Measurements from ENCODE around the gene HINT2.
A peak's percentile ranks its signal among the peaks of the same experiment; 100 is the strongest.

HINT2 gene

DNA sequence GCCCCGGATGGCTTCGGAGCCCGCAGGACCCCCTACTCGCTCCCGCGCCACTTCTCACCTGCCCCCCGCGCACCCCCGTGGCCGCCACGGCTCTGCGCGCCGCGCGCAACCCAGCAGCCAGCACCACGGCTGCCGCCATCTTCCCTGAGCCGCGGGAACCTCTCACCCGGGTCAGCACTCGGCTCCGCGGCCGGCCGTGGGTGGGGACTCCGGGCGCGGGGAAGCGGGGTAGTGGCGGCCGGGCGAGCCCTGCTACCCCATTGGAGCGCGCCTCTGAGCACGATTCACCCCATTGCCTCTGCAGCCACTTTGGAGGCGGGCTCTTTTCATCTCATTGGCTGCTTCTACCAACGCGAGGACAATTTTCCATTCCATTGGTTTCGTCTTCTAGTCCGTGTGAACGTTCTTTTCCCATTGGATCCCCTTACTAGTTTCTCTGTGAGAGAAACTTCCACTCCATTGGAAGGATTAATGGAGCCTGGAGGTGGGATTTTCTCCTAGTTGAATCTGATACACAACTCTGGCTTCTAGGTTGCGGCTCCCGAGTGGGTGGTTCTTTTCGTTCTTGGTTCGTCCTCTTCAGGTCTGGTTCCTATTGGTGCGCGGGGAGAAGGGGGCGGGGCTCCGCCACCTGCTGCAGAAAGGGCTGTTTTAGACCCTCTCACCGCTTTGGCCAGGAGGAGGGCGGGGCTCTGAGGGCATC is at the start of gene HINT2:
Gene HINT2, minus strand, starts transcription at position 202 of the 703 bp plus-strand sequence. Its CDS starts 63 bp downstream, at position 139.
- no peaks in the 10 kb centered on the region for H3K36me3 Mint-ChIP-seq
- no peaks in the 10 kb centered on the region for H3K9me3 Mint-ChIP-seq (ENCODE audit: low read depth)
- H3K27me3 Mint-ChIP-seq = no peaks in the 10 kb centered on the region
- peaks cover 39% of the 10 kb centered on the region for H3K4me1 Mint-ChIP-seq (ENCODE audit: low read depth)
- H3K4me3 Mint-ChIP-seq = peak within 1 kb of the TSS; percentile 98
- H3K27ac Mint-ChIP-seq = peak within 1 kb of the TSS; percentile 99

DNA sequence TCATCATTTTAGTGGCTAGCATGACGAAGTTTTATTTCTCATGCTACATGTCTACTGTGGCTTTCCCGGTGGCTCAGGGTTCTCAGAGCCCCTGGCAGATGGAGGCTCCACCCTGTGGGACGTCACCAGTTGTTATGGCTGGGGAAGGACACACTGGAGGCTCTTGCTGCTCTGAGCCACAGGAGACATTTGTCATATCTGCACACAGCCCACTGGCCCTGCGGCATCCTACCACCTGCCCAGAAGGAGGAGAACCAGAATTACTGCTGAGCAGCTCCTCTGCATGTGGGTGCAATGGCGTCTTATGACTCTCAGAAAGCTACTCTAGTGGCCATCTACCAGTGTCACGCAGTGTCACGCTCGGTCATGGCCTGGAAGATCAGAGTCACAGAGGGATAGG is 48.7 kb upstream of the HINT2 start:
- H3K9me3 Mint-ChIP-seq (ENCODE audit: low read depth) = no peaks in the 10 kb centered on the region
- no peak overlapping the region for H3K4me3 Mint-ChIP-seq
- H3K27ac Mint-ChIP-seq = no peak overlapping the region
- H3K27me3 Mint-ChIP-seq = peaks cover 12% of the 10 kb centered on the region
- no peaks in the 10 kb centered on the region for H3K36me3 Mint-ChIP-seq
- H3K4me1 Mint-ChIP-seq (ENCODE audit: low read depth) = no peaks in the 10 kb centered on the region

DNA sequence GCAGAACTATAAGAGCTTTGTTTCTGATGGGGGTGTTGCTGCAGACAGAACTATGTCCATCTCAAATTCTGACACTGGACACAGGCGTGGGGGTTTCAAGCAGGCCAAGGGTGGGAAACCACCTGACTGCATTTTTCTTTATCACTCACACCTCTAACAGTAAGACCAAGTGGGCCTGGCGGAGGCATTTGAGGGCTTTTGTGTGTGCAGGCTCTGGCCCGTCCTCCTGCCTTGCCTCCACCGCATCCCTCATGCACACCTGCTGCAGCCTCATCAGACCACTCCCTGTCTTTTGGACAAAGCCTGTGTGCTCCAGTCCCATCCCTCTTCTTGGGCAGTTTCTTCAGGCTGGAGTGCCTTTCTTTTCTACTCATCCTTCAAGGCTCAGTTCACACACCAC is 47.5 kb upstream of the HINT2 start:
- Mint-ChIP-seq H3K27me3 (peaks cover 11% of the 10 kb centered on the region), H3K4me3 (no peak overlapping the region), H3K9me3 (ENCODE audit: low read depth) (no peaks in the 10 kb centered on the region), H3K36me3 (no peaks in the 10 kb centered on the region), H3K4me1 (ENCODE audit: low read depth) (no peaks in the 10 kb centered on the region), H3K27ac (no peak overlapping the region)

DNA sequence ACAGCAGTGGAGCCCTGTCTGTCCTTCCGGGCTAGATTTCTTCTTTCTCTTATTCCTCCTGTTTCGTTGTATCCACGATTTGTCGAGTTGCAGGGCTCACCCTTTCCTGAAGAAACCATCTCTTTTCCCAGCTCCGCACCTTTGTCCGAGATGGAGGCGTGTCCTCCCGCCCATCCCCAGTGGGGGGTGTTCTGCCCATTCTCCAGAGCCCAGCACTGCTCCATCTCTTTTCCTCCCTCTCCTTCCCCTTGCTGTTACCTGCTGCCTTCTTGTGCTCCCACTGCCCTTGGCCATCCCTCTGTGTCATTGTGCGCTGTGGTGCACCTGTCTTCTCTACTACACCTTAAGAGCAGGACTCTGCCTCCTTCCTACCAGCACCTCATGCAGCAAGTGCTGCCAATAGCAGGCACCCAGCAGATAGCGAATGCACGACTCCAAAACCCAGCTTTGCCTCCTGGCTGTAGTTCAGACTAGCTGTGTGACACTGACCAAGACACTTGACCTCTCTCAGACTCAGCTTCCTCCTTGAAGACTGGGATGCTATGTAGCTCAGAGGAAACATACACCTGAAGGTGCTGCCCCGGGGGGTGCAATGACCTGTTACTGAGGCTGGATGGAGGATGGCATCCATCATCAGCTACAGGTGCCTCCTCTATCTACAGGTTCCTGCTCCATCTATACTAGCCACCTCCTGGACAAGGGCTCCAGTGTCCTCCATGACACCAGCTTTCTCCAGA is 46.5 kb upstream of the HINT2 start:
- H3K27ac Mint-ChIP-seq = no peak overlapping the region

DNA sequence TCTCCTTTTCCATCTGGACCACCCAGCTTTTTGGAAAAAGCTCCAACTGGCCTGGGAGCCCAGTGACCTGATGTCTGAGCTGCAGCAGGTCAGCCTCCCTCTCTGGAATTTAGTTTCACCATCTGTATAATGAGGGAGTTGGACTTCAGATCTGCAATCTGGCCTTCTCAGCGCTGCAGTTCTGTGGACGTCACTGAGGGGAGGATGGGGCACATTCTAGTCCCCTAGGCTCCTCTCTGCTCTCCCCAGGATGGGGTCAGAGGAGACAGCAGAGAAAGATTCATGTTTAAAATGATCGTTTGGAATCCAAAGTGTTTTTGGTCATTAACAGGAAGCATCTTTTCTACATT is 45.1 kb upstream of the HINT2 start:
- Mint-ChIP-seq H3K36me3 (no peaks in the 10 kb centered on the region), H3K9me3 (ENCODE audit: low read depth) (no peaks in the 10 kb centered on the region), H3K4me1 (ENCODE audit: low read depth) (no peaks in the 10 kb centered on the region), H3K27me3 (peaks cover 4% of the 10 kb centered on the region), H3K4me3 (no peak overlapping the region), H3K27ac (no peak overlapping the region)

More for the DNA sequence above, 46.5 kb upstream of the HINT2 start:
- H3K27me3 Mint-ChIP-seq = peaks cover 9% of the 10 kb centered on the region
- H3K9me3 Mint-ChIP-seq (ENCODE audit: low read depth) = no peaks in the 10 kb centered on the region
- H3K36me3 Mint-ChIP-seq = no peaks in the 10 kb centered on the region
- no peak overlapping the region for H3K4me3 Mint-ChIP-seq
- no peaks in the 10 kb centered on the region for H3K4me1 Mint-ChIP-seq (ENCODE audit: low read depth)

DNA sequence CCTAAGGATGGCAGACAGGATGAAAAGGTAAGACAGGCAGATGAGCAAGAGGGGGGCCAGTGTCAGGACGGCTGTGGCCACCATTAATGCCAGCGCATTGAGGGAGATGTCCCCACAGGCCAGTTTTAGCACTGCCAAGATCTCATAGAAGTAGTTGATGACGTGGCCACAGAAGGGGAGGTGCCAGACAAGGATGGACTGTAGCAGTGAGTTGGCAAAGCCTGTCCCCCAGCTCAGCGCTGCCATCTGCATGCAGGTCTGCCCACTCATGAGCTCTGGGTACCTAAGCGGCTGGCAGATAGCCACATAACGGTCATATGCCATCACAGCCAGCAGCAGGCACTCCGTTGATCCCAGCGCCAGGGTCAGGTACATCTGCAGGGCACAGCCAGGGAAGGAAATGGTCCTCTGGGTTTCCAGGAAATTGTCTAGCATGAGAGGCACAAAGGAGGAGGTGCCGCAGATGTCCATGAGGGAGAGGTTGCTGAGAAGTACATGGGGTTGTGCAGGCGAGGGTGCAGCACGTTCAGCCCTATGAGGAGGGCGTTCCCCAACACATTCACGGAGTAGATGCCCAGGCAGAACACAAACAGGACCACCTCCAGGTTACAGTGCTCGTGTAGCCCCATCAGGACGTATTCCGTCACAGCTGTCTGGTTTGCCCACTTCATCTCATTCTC is 44.6 kb upstream of the HINT2 start:
- Mint-ChIP-seq H3K4me3 (no peak overlapping the region), H3K36me3 (no peaks in the 10 kb centered on the region), H3K27me3 (peaks cover 4% of the 10 kb centered on the region), H3K4me1 (ENCODE audit: low read depth) (no peaks in the 10 kb centered on the region), H3K27ac (no peak overlapping the region), H3K9me3 (ENCODE audit: low read depth) (no peaks in the 10 kb centered on the region)

DNA sequence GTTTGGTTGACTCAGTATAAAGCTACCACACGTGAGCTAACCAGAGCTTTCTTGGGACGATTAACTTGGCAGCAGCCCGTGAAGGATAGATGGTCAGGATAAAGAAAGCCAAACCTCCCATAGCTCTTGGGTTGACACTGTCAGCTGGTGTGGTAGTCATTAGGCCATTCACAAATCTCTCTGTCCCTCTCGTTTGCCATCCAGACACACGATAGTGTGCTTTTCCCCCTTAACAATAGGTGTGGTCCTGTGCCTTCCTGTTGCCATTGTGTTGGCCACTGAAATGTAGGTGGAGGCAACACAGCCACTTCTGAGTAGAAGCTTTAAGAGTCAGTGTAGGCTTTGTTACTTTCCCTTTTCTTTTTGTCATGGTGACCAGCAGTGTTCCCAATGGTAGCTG is 43.6 kb upstream of the HINT2 start:
- H3K4me3 Mint-ChIP-seq = no peak overlapping the region
- H3K4me1 Mint-ChIP-seq (ENCODE audit: low read depth) = no peaks in the 10 kb centered on the region
- no peak overlapping the region for H3K27ac Mint-ChIP-seq

DNA sequence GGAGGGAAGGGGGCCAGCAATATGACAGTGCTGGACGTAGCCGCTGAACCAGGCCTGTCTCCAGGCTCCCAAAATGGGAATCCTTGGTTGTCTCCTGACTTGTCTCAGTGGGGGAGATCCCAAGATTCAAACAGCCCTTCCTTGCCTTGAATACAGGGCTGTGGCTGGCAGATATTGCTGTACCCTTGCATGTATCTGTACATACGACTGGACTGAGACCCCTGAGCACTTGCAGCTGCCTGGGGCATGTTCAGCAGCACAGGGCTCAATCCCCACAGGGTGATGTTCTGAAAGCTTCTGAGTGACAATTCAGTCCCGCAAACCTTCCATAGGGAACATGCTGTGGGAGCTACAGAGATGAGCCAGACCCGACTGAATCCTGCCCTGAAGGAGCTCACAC is 42.0 kb upstream of the HINT2 start:
- H3K4me1 Mint-ChIP-seq (ENCODE audit: low read depth) = no peaks in the 10 kb centered on the region
- H3K27ac Mint-ChIP-seq = no peak overlapping the region
- no peaks in the 10 kb centered on the region for H3K9me3 Mint-ChIP-seq (ENCODE audit: low read depth)
- H3K36me3 Mint-ChIP-seq = no peaks in the 10 kb centered on the region
- no peaks in the 10 kb centered on the region for H3K27me3 Mint-ChIP-seq
- H3K4me3 Mint-ChIP-seq = no peak overlapping the region

More for the DNA sequence above, 43.6 kb upstream of the HINT2 start:
- peaks cover 4% of the 10 kb centered on the region for H3K27me3 Mint-ChIP-seq
- H3K36me3 Mint-ChIP-seq = no peaks in the 10 kb centered on the region
- no peaks in the 10 kb centered on the region for H3K9me3 Mint-ChIP-seq (ENCODE audit: low read depth)

DNA sequence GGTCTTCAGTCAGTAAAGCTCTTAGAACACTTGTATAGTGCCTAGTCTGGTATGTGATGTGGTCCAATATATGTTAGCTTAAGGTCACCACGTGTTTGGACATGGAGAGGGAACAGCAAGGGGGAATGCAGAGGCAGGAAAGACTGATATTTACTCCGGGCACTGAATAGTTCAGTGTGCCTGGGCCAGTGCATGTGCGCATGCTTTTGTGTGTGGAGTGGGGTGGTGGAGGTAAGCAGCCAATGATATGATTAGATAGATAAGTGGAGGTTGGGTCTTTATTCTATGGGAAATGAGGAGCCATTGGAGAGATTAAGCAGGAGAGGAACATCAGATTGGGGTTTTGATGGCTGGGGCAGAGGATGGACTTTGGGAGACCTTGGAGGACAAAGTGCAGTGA is 41.4 kb upstream of the HINT2 start:
- Mint-ChIP-seq H3K27me3 (no peaks in the 10 kb centered on the region), H3K4me3 (no peak overlapping the region), H3K27ac (no peak overlapping the region), H3K9me3 (ENCODE audit: low read depth) (no peaks in the 10 kb centered on the region), H3K4me1 (ENCODE audit: low read depth) (no peaks in the 10 kb centered on the region), H3K36me3 (no peaks in the 10 kb centered on the region)

DNA sequence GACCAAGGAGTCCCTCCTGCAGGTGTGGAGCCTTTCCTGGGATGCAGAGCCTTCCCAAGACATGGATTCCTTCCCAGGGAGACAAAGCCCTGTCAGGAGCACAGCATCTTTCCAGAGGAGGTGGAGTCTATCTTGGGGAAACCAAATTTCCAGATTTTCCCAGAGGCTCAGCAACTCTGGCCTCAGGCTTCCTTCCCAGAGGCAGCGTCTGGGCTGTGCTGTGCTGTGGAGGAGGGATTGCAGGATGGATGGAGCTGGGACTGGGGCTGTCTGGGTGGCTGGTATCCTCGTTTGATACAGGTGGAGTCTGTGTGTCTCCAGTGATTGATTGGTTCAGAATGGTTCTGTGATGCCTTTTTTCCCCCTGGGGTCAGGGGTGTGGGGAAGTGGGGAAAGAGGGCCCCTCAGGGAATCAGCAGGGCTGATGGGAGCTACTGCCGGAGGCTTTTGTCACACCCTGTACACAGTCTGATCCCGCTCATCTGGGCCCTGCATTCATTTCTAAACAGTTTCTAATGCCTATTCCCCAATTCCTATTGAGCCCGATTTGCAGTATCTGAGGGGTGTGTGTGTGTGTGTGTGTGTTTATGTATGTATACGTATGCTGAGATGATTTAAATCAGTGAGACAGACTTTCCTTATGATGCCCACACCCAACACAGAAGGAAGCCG is 39.4 kb upstream of the HINT2 start:
- H3K27me3 Mint-ChIP-seq = no peaks in the 10 kb centered on the region

DNA sequence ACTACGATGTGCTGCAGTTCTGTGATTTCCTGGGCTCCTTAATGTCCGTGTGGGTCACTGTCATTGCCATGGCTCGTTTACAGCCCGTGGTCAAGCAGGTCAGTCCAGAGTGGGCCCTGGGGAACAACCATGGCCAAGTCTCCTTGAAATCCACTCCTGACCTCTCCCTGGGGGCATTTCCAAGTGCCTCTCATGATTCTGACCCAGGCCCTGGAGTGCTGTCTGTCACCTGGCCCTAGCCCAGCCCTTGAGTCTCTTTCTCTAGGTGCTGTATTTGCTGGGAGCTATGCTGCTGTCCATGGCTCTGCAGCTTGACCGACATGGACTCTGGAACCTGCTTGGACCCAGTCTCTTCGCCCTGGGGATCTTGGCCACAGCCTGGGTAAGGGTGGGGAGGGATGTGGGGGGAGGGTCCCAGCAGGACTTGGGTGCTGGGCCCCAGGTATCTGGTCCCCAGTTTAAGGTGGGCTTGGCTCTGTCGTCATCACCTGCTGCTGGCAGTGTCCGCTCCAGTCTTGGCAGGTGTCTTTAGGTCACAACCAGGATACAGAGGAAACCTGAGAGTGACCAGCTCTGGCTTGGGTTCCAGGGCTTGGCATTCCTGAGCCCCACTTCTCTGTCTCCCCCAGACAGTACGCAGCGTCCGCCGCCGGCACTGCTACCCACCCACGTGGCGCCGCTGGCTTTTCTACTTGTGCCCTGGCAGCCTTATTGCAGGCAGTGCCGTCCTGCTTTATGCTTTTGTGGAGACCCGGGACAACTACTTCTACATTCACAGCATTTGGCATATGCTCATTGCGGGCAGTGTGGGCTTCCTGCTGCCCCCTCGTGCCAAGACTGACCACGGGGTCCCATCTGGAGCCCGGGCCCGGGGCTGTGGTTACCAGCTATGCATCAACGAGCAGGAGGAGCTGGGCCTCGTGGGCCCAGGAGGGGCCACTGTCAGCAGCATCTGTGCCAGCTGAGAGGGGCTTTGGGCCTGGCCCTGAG is 38.3 kb upstream of the HINT2 start:
- Mint-ChIP-seq H3K4me3 (no peak overlapping the region), H3K27ac (no peak overlapping the region), H3K36me3 (peaks cover under 1% of the 10 kb centered on the region), H3K4me1 (ENCODE audit: low read depth) (peaks cover 3% of the 10 kb centered on the region), H3K9me3 (ENCODE audit: low read depth) (no peaks in the 10 kb centered on the region), H3K27me3 (no peaks in the 10 kb centered on the region)

More for the DNA sequence above, 39.4 kb upstream of the HINT2 start:
- Mint-ChIP-seq H3K9me3 (ENCODE audit: low read depth) (no peaks in the 10 kb centered on the region), H3K36me3 (no peaks in the 10 kb centered on the region), H3K4me3 (no peak overlapping the region), H3K4me1 (ENCODE audit: low read depth) (no peaks in the 10 kb centered on the region), H3K27ac (no peak overlapping the region)

DNA sequence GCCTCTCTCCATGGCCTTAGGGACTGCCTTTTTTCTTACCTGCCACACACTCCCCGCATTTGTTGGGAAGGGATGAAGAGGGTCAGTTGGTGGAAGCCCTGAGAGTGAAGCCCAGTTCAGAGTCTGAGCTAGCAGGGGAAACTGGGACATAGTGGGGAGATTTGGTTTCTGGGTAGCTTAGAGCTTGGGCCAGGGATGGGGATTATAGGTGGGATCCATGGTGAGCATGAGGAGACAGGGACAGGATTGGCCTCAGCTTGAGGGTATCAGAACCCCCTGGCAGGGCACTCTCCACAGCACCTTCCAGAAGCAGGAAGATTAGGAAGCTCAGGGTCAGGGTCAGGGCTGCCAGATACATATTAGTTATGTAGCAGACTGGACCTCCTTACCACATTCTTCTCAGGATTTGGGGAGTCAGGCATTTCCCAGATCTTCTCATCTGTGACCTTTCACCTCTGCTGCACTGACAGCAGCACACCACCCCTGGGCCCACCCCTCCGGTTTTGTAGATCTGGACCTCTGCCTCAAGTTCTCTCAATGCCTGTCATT is 37.5 kb upstream of the HINT2 start:
- Mint-ChIP-seq H3K27me3 (no peaks in the 10 kb centered on the region), H3K9me3 (ENCODE audit: low read depth) (no peaks in the 10 kb centered on the region), H3K27ac (no peak overlapping the region), H3K4me3 (no peak overlapping the region), H3K4me1 (ENCODE audit: low read depth) (peaks cover 11% of the 10 kb centered on the region), H3K36me3 (peaks cover 8% of the 10 kb centered on the region)

DNA sequence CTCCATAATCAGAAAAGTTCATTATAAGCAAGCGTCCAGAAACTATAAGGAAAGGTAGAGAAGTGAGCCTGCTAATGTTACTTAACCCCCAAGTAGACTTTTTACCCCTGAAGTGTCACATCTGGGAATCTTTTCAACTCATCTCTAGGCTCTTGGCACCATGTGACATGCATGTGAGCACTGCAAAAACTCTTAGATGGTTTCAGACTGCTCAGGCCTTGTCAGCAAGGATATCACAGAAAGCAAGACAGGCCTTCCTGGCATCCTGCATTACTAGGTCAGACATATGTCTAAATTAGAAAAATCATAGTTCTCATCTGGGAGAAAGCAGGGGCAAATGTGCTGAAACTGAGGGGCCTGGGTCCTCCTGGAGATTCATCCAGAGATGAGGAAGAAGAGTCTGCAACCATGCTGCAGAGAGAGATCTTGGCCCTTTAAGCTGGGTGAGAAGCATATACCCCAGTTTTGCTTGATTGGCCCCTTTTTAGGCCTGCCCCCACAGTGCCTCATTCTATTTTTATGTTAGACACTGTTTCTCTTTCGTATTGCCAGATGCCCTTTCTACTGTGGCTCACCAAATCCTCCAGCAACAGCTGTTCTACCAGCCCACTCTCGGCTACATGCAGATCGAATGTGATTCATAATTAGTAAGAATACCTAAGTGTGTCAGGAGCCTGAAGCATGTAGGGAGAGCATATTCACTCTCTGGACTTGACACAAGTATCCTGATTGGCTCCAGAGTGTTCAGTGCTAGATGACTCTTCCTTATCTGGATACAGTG is 33.1 kb upstream of the HINT2 start:
- Mint-ChIP-seq H3K4me3 (peak overlapping the region; percentile 22), H3K4me1 (ENCODE audit: low read depth) (peaks cover 34% of the 10 kb centered on the region), H3K36me3 (peaks cover 10% of the 10 kb centered on the region), H3K9me3 (ENCODE audit: low read depth) (no peaks in the 10 kb centered on the region), H3K27me3 (no peaks in the 10 kb centered on the region), H3K27ac (peak overlapping the region; percentile 56)

Data from activated naive CD8-positive, alpha-beta T cell (primary cell).